Caco-2 (cell line): ENCODE data around the gene MYO15A. TPM values are rescaled to one million over a fixed set of nuclear protein-coding genes. Genes with fewer than 3 reads are reported as not detected.

Source experiments
- BruUV-seq: library from RNA; stranded (reverse); fragments of 400-500 nt; replicated peaks from 2 replicates; lab custom pipeline; 2021; lab: Mats Ljungman, UMichigan
- CTCF ChIA-PET: fragments of 300-600 bp; sonication (Branson Sonifier 250); formaldehyde crosslinking; loops from one replicate; lab custom pipeline; 2022; ENCODE audit warnings: antibody characterized with exemption; lab: Charles Lee
- POLR2A ChIA-PET: fragments of 300-600 bp; sonication (Branson Sonifier 250); formaldehyde crosslinking; loops from one replicate; lab custom pipeline; 2022; ENCODE audit warnings: antibody characterized with exemption; lab: Charles Lee
- DNase-seq, 2 experiments: peaks; one replicate each; pipeline versions ENCODE4 v3.0.0 to v3.0.0-alpha.2; 2020 to 2022
- H3K27me3 ChIP-seq: replicated peaks from 2 replicates; pipeline ENCODE4 v1.6.0; 2011; ENCODE audit warnings: low read length; ENCODE audit not compliant: control insufficient read depth, insufficient read depth
- H3K36me3 ChIP-seq: 2 replicates; pipeline ENCODE4 v1.5.1; 2011; ENCODE audit warnings: low read length; ENCODE audit not compliant: control insufficient read depth, insufficient read depth
- H3K4me1 ChIP-seq: fragments of 250-450 bp; sonication (Bioruptor Pico); 2 replicates; pipeline ENCODE4 v1.5.1; 2020; ENCODE audit warnings: mild to moderate bottlenecking
- H3K4me3 ChIP-seq: 2 replicates; pipeline ENCODE4 v1.5.1; 2011; ENCODE audit warnings: low read depth, mild to moderate bottlenecking, control low read depth, low read length
- H3K9me3 ChIP-seq: fragments of 250-450 bp; sonication (Bioruptor Pico); 2 replicates; pipeline ENCODE4 v1.5.1; 2020; ENCODE audit warnings: mild to moderate bottlenecking, moderate library complexity
- H3K27ac Mint-ChIP-seq: one replicate; pipeline ENCODE4 v1.8.0; 2022; ENCODE audit warnings: mixed read lengths; ENCODE audit not compliant: unreplicated experiment
- H3K27me3 Mint-ChIP-seq: one replicate; pipeline ENCODE4 v1.8.0; 2022; ENCODE audit warnings: mixed read lengths; ENCODE audit not compliant: insufficient read depth, unreplicated experiment
- H3K36me3 Mint-ChIP-seq: one replicate; pipeline ENCODE4 v1.8.0; 2022; ENCODE audit warnings: mild to moderate bottlenecking, mixed read lengths; ENCODE audit not compliant: insufficient read depth, unreplicated experiment
- H3K4me1 Mint-ChIP-seq: one replicate; pipeline ENCODE4 v1.8.0; 2022; ENCODE audit warnings: low read depth, mixed read lengths; ENCODE audit not compliant: unreplicated experiment
- H3K4me3 Mint-ChIP-seq: one replicate; pipeline ENCODE4 v1.8.0; 2022; ENCODE audit warnings: mild to moderate bottlenecking, moderate library complexity, mixed read lengths; ENCODE audit not compliant: unreplicated experiment
- H3K9me3 Mint-ChIP-seq: one replicate; pipeline ENCODE4 v1.8.0; 2022; ENCODE audit warnings: mixed read lengths; ENCODE audit not compliant: unreplicated experiment
- intact Hi-C: fragments of 100-400 bp; cut with micrococcal nuclease; formaldehyde crosslinking; loops from one replicate; pipeline ENCODE4 v1.10.0; 2022; ENCODE audit not compliant: unreplicated experiment
- total RNA-seq: library from RNA; stranded (reverse); gene quantifications from 2 replicates; pipeline ENCODE4 v1.2.3, GENCODE V29; 2022
- TF ChIP-seq, protein P1 (sequence below), 2 experiments: fragments of 200-600 bp in 1 of 2; IDR thresholded peaks; 1 replicate in 1 of 2; 2 replicates in 1 of 2; pipeline versions ENCODE4 v1.5.1 to v1.8.0; 2011 to 2022; ENCODE audit warnings: antibody characterized with exemption in 1 of 2, control low read depth in 1 of 2, inconsistent platforms in 1 of 2, low read depth in 1 of 2, low read length in 1 of 2, mild to moderate bottlenecking in 1 of 2, moderate library complexity in 1 of 2; ENCODE audit not compliant: insufficient read depth in 1 of 2, severe bottlenecking in 1 of 2, unreplicated experiment in 1 of 2

MYO15A gene
- total RNA-seq, 1 experiment from 2014 or later = not detected

DNA sequence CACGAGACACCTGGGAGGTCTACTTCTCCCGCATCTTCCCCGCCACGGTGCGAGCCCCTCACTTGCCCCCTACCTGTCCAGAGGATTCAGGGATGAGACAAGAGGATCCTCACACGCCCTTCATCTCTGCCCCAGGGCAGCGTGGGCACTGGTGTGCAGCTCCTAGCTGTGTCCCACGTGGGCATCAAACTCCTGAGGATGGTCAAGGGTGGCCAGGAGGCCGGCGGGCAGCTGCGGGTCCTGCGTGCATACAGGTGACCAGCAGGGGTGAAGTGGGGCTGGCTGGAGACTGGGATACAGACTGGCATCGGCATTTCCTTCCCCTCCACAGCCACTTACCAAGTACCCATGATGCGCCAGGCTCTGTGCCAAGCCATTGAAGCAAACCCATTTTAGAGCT lies 46.6 kb downstream of the MYO15A start:
- no peaks in the 10 kb centered on the region for H3K27me3 ChIP-seq
- no peaks in the 10 kb centered on the region for H3K9me3 ChIP-seq
- no peaks in the 10 kb centered on the region for H3K36me3 ChIP-seq
- TF ChIP-seq, protein P1, sequence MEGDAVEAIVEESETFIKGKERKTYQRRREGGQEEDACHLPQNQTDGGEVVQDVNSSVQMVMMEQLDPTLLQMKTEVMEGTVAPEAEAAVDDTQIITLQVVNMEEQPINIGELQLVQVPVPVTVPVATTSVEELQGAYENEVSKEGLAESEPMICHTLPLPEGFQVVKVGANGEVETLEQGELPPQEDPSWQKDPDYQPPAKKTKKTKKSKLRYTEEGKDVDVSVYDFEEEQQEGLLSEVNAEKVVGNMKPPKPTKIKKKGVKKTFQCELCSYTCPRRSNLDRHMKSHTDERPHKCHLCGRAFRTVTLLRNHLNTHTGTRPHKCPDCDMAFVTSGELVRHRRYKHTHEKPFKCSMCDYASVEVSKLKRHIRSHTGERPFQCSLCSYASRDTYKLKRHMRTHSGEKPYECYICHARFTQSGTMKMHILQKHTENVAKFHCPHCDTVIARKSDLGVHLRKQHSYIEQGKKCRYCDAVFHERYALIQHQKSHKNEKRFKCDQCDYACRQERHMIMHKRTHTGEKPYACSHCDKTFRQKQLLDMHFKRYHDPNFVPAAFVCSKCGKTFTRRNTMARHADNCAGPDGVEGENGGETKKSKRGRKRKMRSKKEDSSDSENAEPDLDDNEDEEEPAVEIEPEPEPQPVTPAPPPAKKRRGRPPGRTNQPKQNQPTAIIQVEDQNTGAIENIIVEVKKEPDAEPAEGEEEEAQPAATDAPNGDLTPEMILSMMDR (IDR thresholded peaks at IDR 0.05; ENCODE audit: insufficient read depth in 1 of 2, low read depth in 1 of 2, low read length in 1 of 2, severe bottlenecking in 1 of 2, unreplicated experiment in 1 of 2) = no peak
- no peaks in the 10 kb centered on the region for H3K4me1 Mint-ChIP-seq
- no peaks in the 10 kb centered on the region for H3K27me3 Mint-ChIP-seq
- H3K27ac Mint-ChIP-seq = no peak overlapping the region
- H3K4me1 ChIP-seq = peaks cover 3% of the 10 kb centered on the region; the same call in 1 of the 2 replicates
- CTCF ChIA-PET = interaction anchor here (1.1 kb wide), 1 partner anchor 15 kb away, joined by 4 read pairs; no protein-coding TSS in a partner anchor
- no peaks in the 10 kb centered on the region for H3K36me3 Mint-ChIP-seq
- H3K4me3 Mint-ChIP-seq = no peak overlapping the region
- POLR2A ChIA-PET = no interaction called here
- DNase-seq = no peak
- no peak overlapping the region for H3K4me3 ChIP-seq
- intact Hi-C loops = no loop called here
- no TSS peak for BruUV-seq
- H3K9me3 Mint-ChIP-seq = no peaks in the 10 kb centered on the region

DNA sequence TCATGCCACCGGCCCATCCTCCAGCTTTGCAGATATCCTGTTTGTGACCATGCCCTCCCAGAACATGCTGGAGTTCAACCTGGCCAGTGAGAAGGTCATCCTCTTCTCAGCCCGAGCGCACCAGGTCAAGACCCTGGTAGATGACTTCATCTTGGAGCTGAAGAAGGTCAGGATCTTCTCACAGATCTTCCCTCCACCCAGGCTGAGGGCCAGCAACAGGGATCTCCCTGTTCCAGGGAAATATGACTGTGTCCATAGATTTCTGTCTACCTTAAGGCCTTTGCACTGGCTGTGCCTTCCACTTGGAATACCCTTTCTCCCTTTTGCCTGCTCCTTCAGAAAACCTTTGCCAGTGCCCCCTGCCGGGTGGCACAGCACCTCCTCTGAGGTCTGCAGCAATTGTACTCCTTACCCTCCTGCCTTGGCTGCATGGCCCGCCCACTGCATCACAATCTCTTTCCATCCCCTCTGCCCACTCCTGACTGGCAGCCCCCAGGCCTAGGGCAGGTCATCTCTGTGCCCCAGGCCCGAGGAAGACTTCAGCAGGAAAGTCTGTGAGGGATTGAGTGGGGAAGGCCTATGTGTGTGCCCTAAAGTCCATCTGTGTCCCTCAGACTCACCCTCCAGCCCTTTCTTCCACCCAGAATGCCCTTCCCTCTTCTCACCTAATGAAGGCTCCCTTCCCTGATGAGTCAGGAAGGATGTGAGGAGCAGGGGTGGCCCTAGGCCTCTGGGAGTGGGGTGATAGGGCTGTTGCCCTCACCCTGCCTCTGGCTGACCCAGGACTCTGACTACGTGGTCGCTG lies 47.8 kb downstream of the MYO15A start:
- Mint-ChIP-seq H3K9me3 (no peaks in the 10 kb centered on the region), H3K4me3 (no peak overlapping the region), H3K4me1 (peaks cover 7% of the 10 kb centered on the region), H3K27me3 (no peaks in the 10 kb centered on the region), H3K36me3 (no peaks in the 10 kb centered on the region), H3K27ac (no peak overlapping the region)
- Histone ChIP-seq H3K4me1 (peaks cover 3% of the 10 kb centered on the region; the same call in 1 of the 2 replicates), H3K36me3 (no peaks in the 10 kb centered on the region), H3K4me3 (no peak overlapping the region), H3K27me3 (no peaks in the 10 kb centered on the region), H3K9me3 (no peaks in the 10 kb centered on the region)
- ChIA-PET POLR2A (no interaction called here), CTCF (interaction anchor here (1.0 kb wide), 2 partner anchors 9 to 15 kb away, joined by 3 read pairs; no protein-coding TSS in a partner anchor)
- intact Hi-C loops = no loop called here
- BruUV-seq = no TSS peak
- TF ChIP-seq, protein P1 (IDR thresholded peaks at IDR 0.05; ENCODE audit: insufficient read depth in 1 of 2, low read depth in 1 of 2, low read length in 1 of 2, severe bottlenecking in 1 of 2, unreplicated experiment in 1 of 2) = no peak
- no peak for DNase-seq

DNA sequence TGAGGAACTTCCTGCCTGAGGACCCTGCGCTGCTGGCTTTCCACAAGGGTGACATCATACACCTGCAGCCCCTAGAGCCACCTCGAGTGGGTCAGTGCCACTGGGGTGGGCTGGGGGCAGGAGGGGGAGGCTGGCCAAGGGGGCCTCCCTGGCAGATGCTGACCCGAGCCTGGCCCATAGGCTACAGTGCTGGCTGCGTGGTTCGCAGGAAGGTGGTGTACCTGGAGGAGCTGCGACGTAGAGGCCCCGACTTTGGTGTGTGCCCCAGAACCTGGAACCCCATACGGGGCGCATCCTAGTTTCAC lies 48.4 kb downstream of the MYO15A start:
- no peaks in the 10 kb centered on the region for H3K36me3 Mint-ChIP-seq
- no peak overlapping the region for H3K27ac Mint-ChIP-seq
- TF ChIP-seq, protein P1 (IDR thresholded peaks at IDR 0.05; ENCODE audit: insufficient read depth in 1 of 2, low read depth in 1 of 2, low read length in 1 of 2, severe bottlenecking in 1 of 2, unreplicated experiment in 1 of 2) = no peak
- Histone ChIP-seq H3K4me3 (no peak overlapping the region), H3K9me3 (no peaks in the 10 kb centered on the region), H3K4me1 (peaks cover 3% of the 10 kb centered on the region; the same call in 1 of the 2 replicates), H3K36me3 (no peaks in the 10 kb centered on the region), H3K27me3 (no peaks in the 10 kb centered on the region)
- intact Hi-C loops = no loop called here
- CTCF ChIA-PET = no interaction called here
- no peak for DNase-seq
- H3K4me1 Mint-ChIP-seq = peaks cover 7% of the 10 kb centered on the region
- BruUV-seq = no TSS peak
- H3K4me3 Mint-ChIP-seq = no peak overlapping the region
- no peaks in the 10 kb centered on the region for H3K9me3 Mint-ChIP-seq
- no peaks in the 10 kb centered on the region for H3K27me3 Mint-ChIP-seq
- POLR2A ChIA-PET = no interaction called here
